Transverse colon (tissue), 4 donors: ENCODE data around the gene PCP4. TPM values are rescaled to one million over a fixed set of nuclear protein-coding genes. Genes with fewer than 3 reads are reported as not detected.

Source experiments
- DNase-seq: peaks from one replicate; pipeline ENCODE4 v3.0.0-alpha.2; 2019
- H3K27ac ChIP-seq, 4 donors: fragments of 200-600 bp; sonication (generic); 2 replicates each; pipeline ENCODE4 v1.5.1; 2016 to 2018; ENCODE audit warnings: inconsistent platforms in 4 of 4
- H3K27me3 ChIP-seq: fragments of 200-600 bp; sonication (generic); 2 replicates; pipeline ENCODE4 v1.5.1; 2017; ENCODE audit warnings: inconsistent platforms
- H3K36me3 ChIP-seq, 4 donors: fragments of 200-600 bp; sonication (generic); 2 replicates each; pipeline ENCODE4 v1.5.1; 2017 to 2019; ENCODE audit warnings: inconsistent platforms in 4 of 4
- H3K4me1 ChIP-seq, 4 donors: fragments of 200-600 bp; sonication (generic); 2 replicates each; pipeline ENCODE4 v1.5.1; 2017 to 2020; ENCODE audit warnings: inconsistent platforms in 4 of 4
- H3K4me3 ChIP-seq, 4 donors: fragments of 200-600 bp; sonication (generic); 1 replicate in 1 of 4; 2 replicates in 3 of 4; pipeline versions ENCODE4 v1.5.1 to v1.6.1; 2017 to 2019; ENCODE audit warnings: inconsistent platforms in 4 of 4
- H3K9me3 ChIP-seq, 2 donors: fragments of 200-600 bp; sonication (generic); 2 replicates each; pipeline ENCODE4 v1.5.1; 2017 to 2019; ENCODE audit warnings: inconsistent platforms in 2 of 2
- EP300 ChIP-seq: sonication (generic); formaldehyde crosslinking; IDR thresholded peaks from one replicate; pipeline ENCODE4 v1.6.1; 2017; ENCODE audit warnings: antibody characterized with exemption, low read depth
- POLR2A ChIP-seq: fragments of 450-650 bp; IDR thresholded peaks from one replicate; pipeline ENCODE4 v1.6.1; 2016; ENCODE audit warnings: antibody characterized with exemption, mild to moderate bottlenecking, moderate library complexity
- POLR2AphosphoS5 ChIP-seq, 3 donors: sonication (generic); formaldehyde crosslinking; IDR thresholded peaks; one replicate each; pipeline ENCODE4 v1.6.1; 2016; ENCODE audit warnings: antibody characterized with exemption in 3 of 3
- WGBS, 2 donors: methylation state at CpG; one replicate each; pipeline ENCODE4 v1.1.5; 2018; ENCODE audit warnings: low coverage in 1 of 2; 5-methylcytosine and 5-hydroxymethylcytosine counted together
- in situ Hi-C, 4 donors: fragments of 200-750 bp; cut with MboI; loops; one replicate each; pipeline versions ENCODE4 v1.15.0 to v1.15.1; 2017; ENCODE audit warnings: low sequenced_read_pairs in 3 of 4, low pct_ligation_motif_present in 1 of 4, low pct_unique_long_range_greater_than_20kb in 1 of 4
- intact Hi-C: fragments of 100-400 bp; cut with DNase I; formaldehyde crosslinking; loops from one replicate; pipeline ENCODE4 v1.15.1; 2023; ENCODE audit warnings: low total_unique reads
- total RNA-seq, 4 donors: library from RNA; depleted of rRNA; stranded (reverse); fragments of >200 nt; gene quantifications; one replicate each; pipeline ENCODE4 v1.1.0, GENCODE V29; 2016
- TF ChIP-seq, protein P1 (sequence below), 5 experiments: fragments of 200-600 bp in 3 of 5; fragments of 450-650 bp in 2 of 5; sonication (generic) in 3 of 5; IDR thresholded peaks; 1 replicate in 2 of 5; 2 replicates in 3 of 5; pipeline ENCODE4 v1.5.1; 2016 to 2017; ENCODE audit warnings: antibody characterized with exemption in 5 of 5, inconsistent platforms in 3 of 5, mild to moderate bottlenecking in 2 of 5, moderate library complexity in 1 of 5

PCP4 gene
- total RNA-seq, 4 donors from 2014 or later: 8.9 to 17.3 (median 13.1) TPM; not detected in 1

DNA sequence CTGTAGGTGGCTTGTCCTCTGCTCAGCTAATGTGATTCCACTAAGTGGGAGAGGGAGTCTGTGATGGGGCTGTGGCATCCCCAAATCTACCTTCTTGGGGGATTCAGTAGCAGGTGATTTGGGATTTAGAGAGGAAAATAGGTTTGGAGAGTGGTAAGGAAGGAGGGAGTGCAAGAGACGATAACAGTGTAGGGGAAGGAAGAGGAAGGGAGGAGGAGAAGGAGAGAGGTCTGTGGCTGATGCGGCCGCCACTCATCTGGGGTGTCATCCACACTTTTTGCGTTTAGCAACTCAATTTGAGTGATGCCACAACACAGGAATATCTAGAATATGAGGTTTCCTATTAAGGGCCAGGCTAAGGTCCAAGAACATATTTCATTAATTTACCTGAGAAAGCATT lies 23.8 kb upstream of the PCP4 start:
- H3K4me1 ChIP-seq: no peaks in the 10 kb centered on the region
- no peaks in the 10 kb centered on the region for H3K9me3 ChIP-seq
- H3K27ac ChIP-seq: no peak overlapping the region
- H3K4me3 ChIP-seq: no peak overlapping the region
- intact Hi-C loops (no loop called here), in situ Hi-C loops (no loop called here)
- 85 to 88% methylated on average over 4 of the region's 4 CpGs for WGBS, 2 donors
- no peaks in the 10 kb centered on the region for H3K27me3 ChIP-seq
- no peaks in the 10 kb centered on the region for H3K36me3 ChIP-seq
- TF ChIP-seq, protein P1, sequence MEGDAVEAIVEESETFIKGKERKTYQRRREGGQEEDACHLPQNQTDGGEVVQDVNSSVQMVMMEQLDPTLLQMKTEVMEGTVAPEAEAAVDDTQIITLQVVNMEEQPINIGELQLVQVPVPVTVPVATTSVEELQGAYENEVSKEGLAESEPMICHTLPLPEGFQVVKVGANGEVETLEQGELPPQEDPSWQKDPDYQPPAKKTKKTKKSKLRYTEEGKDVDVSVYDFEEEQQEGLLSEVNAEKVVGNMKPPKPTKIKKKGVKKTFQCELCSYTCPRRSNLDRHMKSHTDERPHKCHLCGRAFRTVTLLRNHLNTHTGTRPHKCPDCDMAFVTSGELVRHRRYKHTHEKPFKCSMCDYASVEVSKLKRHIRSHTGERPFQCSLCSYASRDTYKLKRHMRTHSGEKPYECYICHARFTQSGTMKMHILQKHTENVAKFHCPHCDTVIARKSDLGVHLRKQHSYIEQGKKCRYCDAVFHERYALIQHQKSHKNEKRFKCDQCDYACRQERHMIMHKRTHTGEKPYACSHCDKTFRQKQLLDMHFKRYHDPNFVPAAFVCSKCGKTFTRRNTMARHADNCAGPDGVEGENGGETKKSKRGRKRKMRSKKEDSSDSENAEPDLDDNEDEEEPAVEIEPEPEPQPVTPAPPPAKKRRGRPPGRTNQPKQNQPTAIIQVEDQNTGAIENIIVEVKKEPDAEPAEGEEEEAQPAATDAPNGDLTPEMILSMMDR (IDR thresholded peaks at IDR 0.05): no peak
- TF ChIP-seq EP300: no peak
- no peak for TF ChIP-seq POLR2A
- no peak for TF ChIP-seq POLR2AphosphoS5 (IDR thresholded peaks at IDR 0.05)
- DNase-seq: no peak

DNA sequence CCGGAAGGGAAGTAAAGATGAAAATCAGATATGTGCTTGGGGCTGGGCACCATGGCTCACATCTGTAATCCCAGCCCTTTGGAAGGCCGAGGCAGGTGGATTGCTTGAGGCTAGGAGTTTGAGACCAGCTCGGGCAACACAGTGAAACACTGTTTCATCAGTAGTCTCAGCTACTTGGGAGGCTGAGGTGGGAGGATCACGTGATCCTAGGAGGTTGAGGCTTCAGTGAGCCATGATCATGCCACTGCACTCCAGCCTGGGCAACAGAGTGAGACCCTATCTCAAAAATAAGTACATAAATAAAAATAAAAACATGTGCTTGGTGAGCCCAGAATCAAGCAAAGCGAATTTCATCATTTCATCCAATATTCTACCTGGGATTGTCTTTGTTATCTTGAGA lies 23.3 kb upstream of the PCP4 start:
- DNase-seq: no peak
- Histone ChIP-seq H3K9me3 (no peaks in the 10 kb centered on the region), H3K4me3 (no peak overlapping the region), H3K36me3 (no peaks in the 10 kb centered on the region), H3K27me3 (no peaks in the 10 kb centered on the region), H3K4me1 (no peaks in the 10 kb centered on the region), H3K27ac (no peak overlapping the region)
- TF ChIP-seq POLR2A: no peak
- no peak for TF ChIP-seq EP300
- TF ChIP-seq POLR2AphosphoS5 (IDR thresholded peaks at IDR 0.05): no peak
- TF ChIP-seq, protein P1 (IDR thresholded peaks at IDR 0.05): no peak
- in situ Hi-C loops (no loop called here), intact Hi-C loops (no loop called here)
- 63 to 97% methylated on average over 4 to 5 of the region's 5 CpGs for WGBS, 2 donors

- Histone ChIP-seq H3K27me3 (no peaks in the 10 kb centered on the region), H3K4me3 (no peak overlapping the region), H3K4me1 (no peaks in the 10 kb centered on the region), H3K9me3 (no peaks in the 10 kb centered on the region), H3K27ac (no peak overlapping the region), H3K36me3 (no peaks in the 10 kb centered on the region)
- intact Hi-C loops (no loop called here), in situ Hi-C loops (no loop called here)
- TF ChIP-seq EP300 (no peak), POLR2AphosphoS5 (IDR thresholded peaks at IDR 0.05) (no peak), POLR2A (no peak)
- TF ChIP-seq, protein P1 (IDR thresholded peaks at IDR 0.05): no peak
- DNase-seq: no peak
- 69 to 70% methylated on average over 5 to 6 of the region's 6 CpGs for WGBS, 2 donors
Observed at GRCh38 chr21:39845571-39846130, 21.6 kb upstream of the PCP4 start.

DNA sequence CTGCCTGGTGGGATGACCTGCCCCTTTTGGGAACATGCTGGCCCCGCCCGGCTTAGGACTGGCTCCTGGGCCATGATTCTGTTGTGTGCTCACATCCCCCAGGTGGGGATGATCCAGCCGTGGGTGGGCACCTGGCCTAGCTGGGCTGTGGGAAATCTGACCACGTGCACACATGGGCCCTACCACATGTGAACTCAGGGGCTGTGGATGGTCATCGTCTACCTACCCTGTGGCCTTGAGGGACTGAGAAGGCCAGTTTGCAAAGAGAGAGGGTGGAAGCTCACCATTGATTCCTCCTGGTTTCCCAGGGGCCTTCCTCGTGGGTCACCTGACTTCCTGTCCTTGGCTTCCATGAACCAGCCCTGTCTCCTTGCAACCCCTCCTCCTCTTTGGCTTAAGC lies 19.4 kb upstream of the PCP4 start:
- H3K4me1 ChIP-seq: no peaks in the 10 kb centered on the region
- TF ChIP-seq POLR2AphosphoS5 (IDR thresholded peaks at IDR 0.05): no peak
- TF ChIP-seq EP300: no peak
- TF ChIP-seq, protein P1 (IDR thresholded peaks at IDR 0.05): no peak
- TF ChIP-seq POLR2A: no peak
- no peaks in the 10 kb centered on the region for H3K36me3 ChIP-seq
- WGBS, 2 donors: 80% methylated on average over 6 of the region's 6 CpGs; no CpG with 5 or more reads in 1 of the 2 donors
- in situ Hi-C loops (no loop called here), intact Hi-C loops (no loop called here)
- no peaks in the 10 kb centered on the region for H3K9me3 ChIP-seq
- DNase-seq: no peak
- H3K27ac ChIP-seq: no peak overlapping the region
- no peak overlapping the region for H3K4me3 ChIP-seq
- H3K27me3 ChIP-seq: no peaks in the 10 kb centered on the region
